Measurements from ENCODE around the gene HAAO. TPM values are rescaled to one million over a fixed set of nuclear protein-coding genes. Genes with fewer than 3 reads are reported as not detected.

HAAO gene
- polyA plus RNA-seq, 3 donors: 10.5 to 29.6 (median 15.0) TPM

GRCh38 chr2:42826231-42826630 is 33.8 kb upstream of the HAAO start:
- intact Hi-C loops (cut with micrococcal nuclease): loop anchor here (2.0 to 10.0 kb wide), 5 partner anchors 399 to 786 kb away; partner anchors contain the start of gene ZFP36L2 (in 1 of the 2)
- no peak overlapping the region for H3K27ac Mint-ChIP-seq
- 67% methylated on average over 3 of the region's 5 CpGs for WGBS (ENCODE audit: insufficient coverage)

DNA sequence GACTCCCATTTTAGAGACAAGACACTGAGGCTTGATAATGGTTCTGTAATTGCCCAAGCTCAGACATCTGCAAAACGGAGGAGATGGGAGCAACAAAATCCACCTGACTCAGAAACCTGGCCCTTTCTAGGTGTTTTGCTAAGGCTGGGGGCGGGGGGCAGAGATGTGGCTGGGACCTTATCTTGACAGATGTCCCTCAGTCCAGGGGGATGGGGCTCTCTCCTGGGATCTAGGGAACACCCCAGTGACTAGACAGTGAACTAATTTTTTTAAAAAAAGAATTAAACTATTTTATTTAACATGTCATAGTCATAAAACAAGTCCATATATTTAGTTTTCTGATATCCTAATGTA is 32.0 kb upstream of the HAAO start:
- no peak overlapping the region for H3K9ac ChIP-seq (ENCODE audit: insufficient read depth, low read length, poor library complexity, severe bottlenecking)
- WGBS (ENCODE audit: insufficient coverage): no CpG with 5 or more reads among the region's 2 CpGs
- H3K9me3 ChIP-seq (replicated peaks in 1 of 2; ENCODE audit: control insufficient read depth in 1 of 2, insufficient read depth in 1 of 2, low read length in 2 of 2): no peaks in the 10 kb centered on the region
- H3K27me3 ChIP-seq (ENCODE audit: control insufficient read depth in 2 of 2, insufficient read depth in 2 of 2, low read length in 2 of 2): no peaks in the 10 kb centered on the region
- H3K4me2 ChIP-seq (replicated peaks; ENCODE audit: extremely low read depth, low read length, poor library complexity, severe bottlenecking): no peak overlapping the region
- peaks cover 7 to 9% of the 10 kb centered on the region in 2 donors for H3K4me1 ChIP-seq (ENCODE audit: control insufficient read depth in 1 of 2, insufficient read depth in 2 of 2, low read length in 2 of 2)
- DNase-seq: no peak
- H3K79me2 ChIP-seq (ENCODE audit: insufficient read depth, low read length): no peaks in the 10 kb centered on the region
- intact Hi-C loops (cut with micrococcal nuclease): loop anchor here in 1 of 2 donors (10.0 kb wide), 3 partner anchors 400 to 780 kb away; partner anchors contain the start of gene ZFP36L2
- H4K20me1 ChIP-seq (ENCODE audit: insufficient read depth, low read length): no peaks in the 10 kb centered on the region
- H3K27me3 Mint-ChIP-seq (ENCODE audit: low read depth in 3 of 3): peaks cover under 1 to 6% (median 2%) of the 10 kb centered on the region in 3 donors
- no peak overlapping the region for H3K27ac ChIP-seq (ENCODE audit: low read depth in 1 of 2, low read length in 2 of 2)
- H3K4me3 Mint-ChIP-seq: no peak overlapping the region
- no peak overlapping the region for H3K4me3 ChIP-seq (replicated peaks in 1 of 3; ENCODE audit: low read depth in 2 of 3, low read length in 3 of 3)
- peaks cover 16% of the 10 kb centered on the region for H3K4me1 Mint-ChIP-seq
- H2AFZ ChIP-seq (ENCODE audit: insufficient read depth, low read depth, low read length, poor library complexity, severe bottlenecking): no peak overlapping the region
- no peaks in the 10 kb centered on the region for H3K36me3 Mint-ChIP-seq
- no peak for TF ChIP-seq CTCF (IDR thresholded peaks at IDR 0.05)
- H3K36me3 ChIP-seq (replicated peaks in 1 of 2; ENCODE audit: control insufficient read depth in 1 of 2, insufficient read depth in 2 of 2, low read length in 2 of 2): no peaks in the 10 kb centered on the region
- H3K9me3 Mint-ChIP-seq: peaks cover 0 to 3% (median 0%) of the 10 kb centered on the region in 7 donors
- H3K27ac Mint-ChIP-seq: no peak overlapping the region

More at GRCh38 chr2:42826231-42826630, 33.8 kb upstream of the HAAO start:
- TF ChIP-seq CTCF (IDR thresholded peaks at IDR 0.05): no peak
- Mint-ChIP-seq H3K4me1 (peaks cover 16% of the 10 kb centered on the region), H3K36me3 (no peaks in the 10 kb centered on the region), H3K27me3 (ENCODE audit: low read depth in 3 of 3) (peaks cover 0 to 6% (median 2%) of the 10 kb centered on the region in 3 donors), H3K9me3 (no peaks in the 10 kb centered on the region), H3K4me3 (no peak overlapping the region)
- H3K4me1 ChIP-seq (ENCODE audit: control insufficient read depth in 1 of 2, insufficient read depth in 2 of 2, low read length in 2 of 2): peaks cover 7 to 9% of the 10 kb centered on the region in 2 donors
- H3K9ac ChIP-seq (ENCODE audit: insufficient read depth, low read length, poor library complexity, severe bottlenecking): no peak overlapping the region
- no peaks in the 10 kb centered on the region for H3K27me3 ChIP-seq (ENCODE audit: control insufficient read depth in 2 of 2, insufficient read depth in 2 of 2, low read length in 2 of 2)
- no peaks in the 10 kb centered on the region for H3K36me3 ChIP-seq (replicated peaks in 1 of 2; ENCODE audit: control insufficient read depth in 1 of 2, insufficient read depth in 2 of 2, low read length in 2 of 2)
- H2AFZ ChIP-seq (ENCODE audit: insufficient read depth, low read depth, low read length, poor library complexity, severe bottlenecking): no peak overlapping the region
- no peak overlapping the region for H3K27ac ChIP-seq (ENCODE audit: low read depth in 1 of 2, low read length in 2 of 2)
- no peaks in the 10 kb centered on the region for H3K79me2 ChIP-seq (ENCODE audit: insufficient read depth, low read length)
- no peak for DNase-seq
- no peak overlapping the region for H3K4me2 ChIP-seq (replicated peaks; ENCODE audit: extremely low read depth, low read length, poor library complexity, severe bottlenecking)
- H3K4me3 ChIP-seq (replicated peaks in 1 of 3; ENCODE audit: low read depth in 2 of 3, low read length in 3 of 3): no peak overlapping the region
- H4K20me1 ChIP-seq (ENCODE audit: insufficient read depth, low read length): no peaks in the 10 kb centered on the region
- no peaks in the 10 kb centered on the region for H3K9me3 ChIP-seq (replicated peaks in 1 of 2; ENCODE audit: control insufficient read depth in 1 of 2, insufficient read depth in 1 of 2, low read length in 2 of 2)

Data from CD14-positive monocyte (primary cell).